HG03575 (cell line): Measurements from ENCODE around the gene COMMD7.
"Not testable (repeated sequence)": the region's sequence is repeated elsewhere in the genome, so short reads cannot be mapped to it uniquely, and the experiment has no call there.

ENCODE experiments used
- ATAC-seq: cut with Tn5 transposase; IDR thresholded peaks from one replicate; pipeline ENCODE4 v1.9.1; 2021; ENCODE audit not compliant: unreplicated experiment, insufficient number of reproducible peaks, low FRiP score; ENCODE audit errors: extremely low read depth

COMMD7 gene

GRCh38 chr20:32767418-32768198 lies 24.3 kb upstream of the COMMD7 start:
- ATAC-seq, result no peak

- not testable (repeated sequence) for ATAC-seq
These were observed 22.1 kb upstream of the COMMD7 start for GRCh38 chr20:32765230-32765875.

GRCh38 chr20:32764005-32764960 lies 21.0 kb upstream of the COMMD7 start:
- ATAC-seq, result no peak

GRCh38 chr20:32763202-32764004 lies 20.1 kb upstream of the COMMD7 start:
- no peak for ATAC-seq

- no peak for ATAC-seq
These were observed 19.5 kb upstream of the COMMD7 start for GRCh38 chr20:32762754-32763201.

- no peak for ATAC-seq
These were observed 18.8 kb upstream of the COMMD7 start, which contains the start of gene DNMT3B for GRCh38 chr20:32761831-32762753. Gene DNMT3B, plus strand, starts transcription at chr20:32762385. Its CDS starts 17,939 bp downstream, at chr20:32780324.

GRCh38 chr20:32761417-32761830 lies 18.2 kb upstream of the COMMD7 start:
- ATAC-seq, result no peak

GRCh38 chr20:32756156-32756555 lies 12.9 kb upstream of the COMMD7 start:
- no peak for ATAC-seq

- no peak for ATAC-seq
These were observed 10.5 kb upstream of the COMMD7 start for GRCh38 chr20:32753731-32754130.

GRCh38 chr20:32752458-32753250 lies 9.4 kb upstream of the COMMD7 start:
- no peak for ATAC-seq

GRCh38 chr20:32751702-32752457 lies 8.6 kb upstream of the COMMD7 start:
- ATAC-seq, result no peak

- ATAC-seq, result no peak
These were observed 8.0 kb upstream of the COMMD7 start for GRCh38 chr20:32751293-32751692.

GRCh38 chr20:32749914-32750637 lies 6.8 kb upstream of the COMMD7 start:
- ATAC-seq, result no peak

GRCh38 chr20:32742322-32743236 lies 688 bp downstream of the COMMD7 start:
- no peak for ATAC-seq

GRCh38 chr20:32741151-32741550 lies 2.1 kb downstream of the COMMD7 start:
- no peak for ATAC-seq
